HG03354 (cell line): ENCODE measurements around the gene HBP1.
"Not testable (repeated sequence)": the region's sequence is repeated elsewhere in the genome, so short reads cannot be mapped to it uniquely, and the experiment has no call there.

ENCODE experiments used
- ATAC-seq: cut with Tn5 transposase; IDR thresholded peaks from one replicate; pipeline ENCODE4 v1.9.1; 2021; ENCODE audit warnings: mild to moderate bottlenecking; ENCODE audit not compliant: unreplicated experiment, poor library complexity, severe bottlenecking

The HBP1 gene

DNA sequence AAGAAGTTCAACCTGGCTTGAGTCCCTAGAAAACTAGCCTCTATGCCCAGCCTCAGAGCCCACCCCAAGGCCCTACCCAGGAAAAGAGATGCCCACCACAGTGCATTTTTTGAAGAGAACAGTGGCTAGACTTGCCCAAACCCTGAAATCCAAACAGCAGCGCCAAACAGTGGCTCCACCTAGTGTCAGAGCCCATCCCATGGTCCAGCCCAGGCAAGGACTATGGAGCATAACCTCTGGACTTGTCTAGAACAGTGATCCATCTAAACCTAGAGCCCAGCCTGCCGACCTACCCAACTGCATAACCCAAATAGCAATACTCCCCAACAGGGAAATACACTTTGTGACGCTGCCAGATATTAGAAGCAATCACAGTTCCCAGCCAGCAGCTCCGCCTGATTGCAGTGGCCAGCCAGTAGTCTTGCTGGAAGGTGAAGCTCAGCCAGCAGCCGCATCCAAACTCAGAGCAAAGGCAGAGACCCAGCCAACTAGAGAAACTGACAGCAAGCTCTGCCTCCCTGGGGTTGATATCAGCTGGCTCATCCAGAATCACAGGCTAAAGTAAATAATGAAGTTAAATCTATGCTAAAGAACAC is 44.5 kb downstream of the HBP1 start:
- no peak for ATAC-seq

GRCh38 chr7:107213945-107214344 is 45.1 kb downstream of the HBP1 start:
- ATAC-seq = no peak

DNA sequence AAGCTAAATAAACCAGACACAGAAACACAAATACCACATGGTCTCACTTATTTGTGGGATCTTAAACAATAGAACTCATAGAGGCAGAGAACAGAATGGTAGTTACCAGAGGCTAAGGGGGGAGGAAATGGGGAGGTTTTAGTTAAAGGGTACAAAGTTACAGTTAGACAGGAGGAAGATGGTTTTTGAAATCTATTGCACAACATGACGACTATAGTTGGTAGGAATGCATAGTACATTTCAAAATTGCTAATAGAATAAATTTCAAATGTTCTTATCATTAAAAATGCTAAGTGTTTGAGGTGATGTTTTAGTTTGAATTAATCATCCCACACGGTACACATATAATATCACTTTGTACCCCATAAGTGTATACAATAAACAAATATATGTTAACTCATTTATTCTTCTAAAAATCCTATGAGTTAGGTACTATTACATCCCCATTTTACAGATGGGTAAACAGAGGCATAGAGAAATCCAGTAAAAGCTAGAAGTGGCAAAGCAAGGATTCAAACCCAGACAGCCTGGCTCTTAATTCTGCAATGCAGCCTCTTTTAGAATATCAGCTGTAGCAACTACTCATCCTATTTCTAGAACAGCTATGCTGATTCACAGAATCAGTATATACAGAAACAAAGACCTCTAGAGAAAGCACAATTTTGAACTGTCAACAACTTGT is 50.9 kb downstream of the HBP1 start:
- no peak for ATAC-seq

- no peak for ATAC-seq
Measured at GRCh38 chr7:107220356-107220755, 51.6 kb downstream of the HBP1 start.

- not testable (repeated sequence) for ATAC-seq
Measured at GRCh38 chr7:107220806-107221205, 52.0 kb downstream of the HBP1 start.

GRCh38 chr7:107224374-107225223 is 55.8 kb downstream of the HBP1 start:
- no peak for ATAC-seq

DNA sequence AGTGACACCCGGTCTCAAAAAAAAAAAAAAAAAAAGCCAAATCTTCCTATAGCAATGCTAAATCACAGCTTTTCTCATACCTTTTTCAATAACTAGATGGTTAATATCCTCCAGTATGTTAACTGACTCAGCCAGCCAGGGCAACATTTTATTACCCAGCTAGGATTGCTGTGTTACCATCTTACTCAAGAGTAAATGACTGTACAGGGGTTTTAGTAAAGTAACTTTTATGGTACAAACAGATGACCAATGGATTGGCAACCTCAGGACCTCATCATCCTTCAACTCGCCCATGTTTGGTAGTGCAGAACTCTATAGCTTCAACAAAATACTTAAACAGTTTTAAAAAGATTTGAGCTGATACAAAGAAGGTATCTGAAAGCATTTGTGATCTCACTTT is 59.5 kb downstream of the HBP1 start:
- ATAC-seq = no peak

GRCh38 chr7:107230334-107230733 is 61.5 kb downstream of the HBP1 start:
- no peak for ATAC-seq

- ATAC-seq = no peak
Measured at GRCh38 chr7:107232568-107233090, 63.8 kb downstream of the HBP1 start.

DNA sequence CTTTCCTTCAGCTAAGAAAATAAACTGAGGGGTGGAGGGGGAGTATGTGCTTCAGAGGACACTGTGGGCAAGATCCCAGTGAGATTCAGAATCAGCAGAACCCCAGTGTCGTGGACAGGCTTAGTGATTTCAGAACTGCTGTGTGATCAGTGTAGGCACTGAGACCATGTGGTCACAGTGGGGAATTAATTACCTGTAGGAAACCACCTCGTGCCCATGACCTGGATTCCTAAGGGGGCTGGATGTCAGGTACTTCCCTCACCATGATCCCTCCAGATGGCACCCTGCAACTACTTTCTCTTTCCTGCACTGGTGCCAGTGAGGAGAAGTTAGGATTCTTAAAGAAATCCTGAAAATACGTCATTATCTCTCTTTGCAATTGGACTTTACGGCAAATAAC is 64.4 kb downstream of the HBP1 start:
- no peak for ATAC-seq

DNA sequence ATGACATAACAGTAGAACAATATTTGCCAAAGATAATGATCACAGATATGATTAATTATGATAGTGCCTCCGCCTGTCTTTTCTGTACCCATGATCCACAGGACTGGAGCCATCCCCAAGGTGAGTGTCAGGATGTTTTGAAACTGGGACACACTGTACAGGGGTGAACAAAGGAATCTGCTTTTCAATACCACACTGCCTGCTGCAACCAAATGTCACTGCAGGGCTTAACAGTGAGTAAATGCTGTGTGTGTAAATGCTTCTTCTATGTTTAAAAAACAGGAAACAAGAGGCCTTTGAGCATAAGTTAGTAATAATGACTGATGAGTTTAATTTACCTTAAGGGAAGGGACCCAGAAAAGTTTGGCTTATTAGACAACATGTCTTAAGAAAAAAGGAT is 65.2 kb downstream of the HBP1 start:
- ATAC-seq = no peak

- no peak for ATAC-seq
Measured at GRCh38 chr7:107234436-107234835, 65.6 kb downstream of the HBP1 start.

DNA sequence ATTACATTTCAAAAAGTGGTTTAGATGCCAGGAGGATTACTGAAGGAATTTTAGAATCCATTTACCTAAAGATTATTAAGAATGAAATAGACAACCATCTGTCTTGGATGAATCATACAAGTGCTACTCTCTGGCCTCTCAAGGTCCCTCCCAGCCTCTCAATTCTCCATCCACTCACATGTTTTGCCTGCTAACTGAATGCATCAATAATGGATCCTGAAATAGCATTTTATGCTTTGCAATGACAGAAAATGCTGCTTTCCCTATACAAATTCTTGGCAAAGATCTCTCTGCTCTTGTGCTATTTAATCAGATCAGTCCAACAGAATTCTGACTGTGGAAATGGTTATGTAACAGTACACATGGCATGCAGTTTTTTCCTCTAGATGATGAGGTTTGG is 68.1 kb downstream of the HBP1 start:
- no peak for ATAC-seq

DNA sequence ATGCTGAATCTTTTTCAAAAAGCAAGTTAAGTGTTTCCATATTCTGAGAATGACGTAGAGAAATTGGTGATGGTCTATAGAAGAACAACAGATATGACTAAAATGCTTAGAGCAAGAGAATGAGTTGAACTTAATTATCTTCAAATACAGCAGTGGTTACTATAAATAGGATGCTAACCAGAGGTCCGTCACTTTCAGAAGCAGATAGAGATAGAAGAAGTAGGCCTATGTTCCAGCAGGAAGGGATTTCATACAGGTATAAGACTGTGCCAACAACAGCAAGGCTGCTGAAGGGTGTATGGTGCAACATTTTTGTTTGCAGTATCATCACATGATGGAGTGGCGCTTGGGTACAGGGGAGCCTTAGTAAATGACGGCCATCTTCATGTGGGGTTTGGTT is 68.6 kb downstream of the HBP1 start:
- no peak for ATAC-seq

- ATAC-seq = no peak
Measured at GRCh38 chr7:107242267-107242666, 73.5 kb downstream of the HBP1 start.

- no peak for ATAC-seq
Measured at GRCh38 chr7:107244613-107245012, 75.8 kb downstream of the HBP1 start.

DNA sequence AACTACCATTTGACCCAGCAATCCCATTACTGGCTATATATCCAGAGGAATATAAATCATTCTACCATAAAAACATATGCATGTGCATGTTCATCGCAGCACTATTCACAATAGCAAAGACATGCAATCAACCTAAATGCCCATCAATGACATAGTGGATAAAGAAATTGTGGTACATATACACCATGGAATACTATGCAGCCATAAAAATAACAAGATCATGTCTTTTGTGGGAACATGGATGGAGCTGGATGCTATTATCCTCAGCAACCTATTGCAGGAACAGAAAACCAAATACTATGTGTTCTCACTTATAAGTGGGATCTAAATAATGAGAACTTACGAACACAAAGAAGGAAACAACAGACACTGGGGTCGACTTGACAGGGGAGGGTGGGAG is 78.0 kb downstream of the HBP1 start:
- ATAC-seq = not testable (repeated sequence)

- ATAC-seq = no peak
Measured at GRCh38 chr7:107248551-107249316, 79.9 kb downstream of the HBP1 start.

DNA sequence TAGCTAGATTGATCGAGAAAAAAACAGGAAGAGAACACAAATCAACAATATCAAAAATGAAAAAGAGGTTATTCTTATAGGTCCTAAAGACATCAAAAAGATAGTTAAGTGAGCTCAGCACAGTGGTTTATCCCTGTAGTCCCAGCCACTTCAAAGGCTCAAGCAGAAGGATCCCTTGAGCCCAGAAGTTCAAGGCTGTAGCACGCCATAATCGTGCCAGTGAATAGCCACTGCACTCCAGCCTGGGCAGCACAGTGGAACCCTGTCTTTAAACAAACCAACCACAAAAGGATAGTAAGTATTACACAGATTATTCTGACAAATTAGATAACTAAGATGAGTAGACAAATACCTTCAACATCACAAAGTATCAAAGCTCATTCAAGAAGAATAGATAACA is 83.2 kb downstream of the HBP1 start:
- no peak for ATAC-seq
